Stimulated activated naive CD8-positive, alpha-beta T cell treated with anti-CD3 and anti-CD28 coated beads, Interleukin-15, Interleukin-2, amounts not matched to agents 100 ng/mL and 50 ng/mL, for 24 hours (primary cell): ENCODE results near the gene LORICRIN.

Source experiments
- H3K27ac Mint-ChIP-seq: one replicate; pipeline ENCODE4 v1.8.0; 2021; ENCODE audit warnings: mild to moderate bottlenecking, mixed read lengths
- H3K27me3 Mint-ChIP-seq: one replicate; pipeline ENCODE4 v1.8.0; 2021; ENCODE audit warnings: mixed read lengths
- H3K36me3 Mint-ChIP-seq: one replicate; pipeline ENCODE4 v1.8.0; 2021; ENCODE audit warnings: low read depth, mixed read lengths
- H3K4me1 Mint-ChIP-seq: one replicate; pipeline ENCODE4 v1.8.0; 2021; ENCODE audit warnings: low read depth, mixed read lengths
- H3K4me3 Mint-ChIP-seq: one replicate; pipeline ENCODE4 v1.8.0; 2021; ENCODE audit warnings: mild to moderate bottlenecking, mixed read lengths
- H3K9me3 Mint-ChIP-seq: one replicate; pipeline ENCODE4 v1.8.0; 2021; ENCODE audit warnings: mixed read lengths

Gene LORICRIN

DNA sequence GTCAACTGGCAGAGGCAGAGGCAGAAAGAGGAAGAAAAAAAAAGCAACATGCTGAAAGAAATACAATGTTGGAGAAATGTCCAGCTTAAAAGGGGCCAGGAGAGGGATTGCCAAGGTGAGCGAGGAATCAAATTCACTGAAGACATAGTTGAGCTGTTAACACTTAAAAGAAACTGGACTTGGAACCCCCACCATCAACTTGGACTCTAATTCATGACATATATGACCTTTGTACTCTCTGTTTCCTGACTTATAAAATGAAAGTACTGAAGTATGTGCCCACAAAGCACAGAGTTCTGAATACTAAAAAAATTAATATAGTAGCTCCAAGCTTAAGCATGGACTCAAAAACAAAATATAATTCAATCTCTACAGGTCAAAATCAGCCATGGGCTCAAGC is 26.0 kb upstream of the LORICRIN start:
- H3K27ac Mint-ChIP-seq: no peak overlapping the region
- no peak overlapping the region for H3K4me3 Mint-ChIP-seq
- H3K36me3 Mint-ChIP-seq: no peaks in the 10 kb centered on the region
- H3K9me3 Mint-ChIP-seq: no peaks in the 10 kb centered on the region
- peaks cover 20% of the 10 kb centered on the region for H3K27me3 Mint-ChIP-seq
- H3K4me1 Mint-ChIP-seq: no peaks in the 10 kb centered on the region

DNA sequence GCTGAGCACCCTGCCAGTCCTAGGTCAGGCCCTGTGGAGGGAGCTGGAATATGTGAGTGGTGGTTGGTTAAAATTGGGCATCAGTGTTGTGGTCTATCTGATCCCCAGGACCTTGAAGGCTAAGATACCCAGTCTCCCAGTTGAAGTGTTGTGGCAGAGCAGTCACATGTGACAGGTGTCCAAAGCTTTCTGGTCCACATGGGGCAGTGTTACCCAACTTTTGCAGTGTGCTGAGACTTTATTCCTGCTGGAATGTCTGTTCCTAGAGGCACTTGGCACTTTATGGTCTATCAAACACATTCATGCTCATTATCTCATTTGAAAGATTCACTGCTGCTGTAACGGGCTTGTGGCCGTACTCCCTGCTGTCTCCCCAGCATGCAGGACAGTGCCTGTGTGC is 21.0 kb upstream of the LORICRIN start:
- no peak overlapping the region for H3K27ac Mint-ChIP-seq
- no peak overlapping the region for H3K4me3 Mint-ChIP-seq
- H3K4me1 Mint-ChIP-seq: no peaks in the 10 kb centered on the region
- peaks cover 21% of the 10 kb centered on the region for H3K27me3 Mint-ChIP-seq
- H3K36me3 Mint-ChIP-seq: no peaks in the 10 kb centered on the region
- H3K9me3 Mint-ChIP-seq: no peaks in the 10 kb centered on the region

DNA sequence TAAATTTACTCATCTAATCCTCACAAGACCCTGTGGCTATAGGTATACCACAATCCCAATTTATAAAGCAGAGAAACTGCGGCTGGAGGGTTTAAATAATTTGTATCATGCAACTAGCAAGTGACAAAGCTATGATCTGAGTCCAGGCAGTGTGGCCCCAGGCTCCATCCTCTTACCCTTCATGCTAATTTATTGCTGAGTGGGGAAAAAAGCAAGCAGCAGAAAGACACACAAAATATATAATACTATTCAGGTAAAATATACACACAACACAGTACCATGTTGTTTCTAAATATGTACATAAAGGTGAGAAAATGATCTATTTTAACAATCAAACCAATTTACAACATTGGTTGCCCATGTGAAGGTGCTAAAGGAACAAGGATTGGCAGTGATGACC is 17.3 kb upstream of the LORICRIN start:
- no peak overlapping the region for H3K4me3 Mint-ChIP-seq
- H3K9me3 Mint-ChIP-seq: peaks cover 6% of the 10 kb centered on the region
- H3K27ac Mint-ChIP-seq: no peak overlapping the region
- H3K27me3 Mint-ChIP-seq: peaks cover 13% of the 10 kb centered on the region
- no peaks in the 10 kb centered on the region for H3K4me1 Mint-ChIP-seq
- no peaks in the 10 kb centered on the region for H3K36me3 Mint-ChIP-seq

DNA sequence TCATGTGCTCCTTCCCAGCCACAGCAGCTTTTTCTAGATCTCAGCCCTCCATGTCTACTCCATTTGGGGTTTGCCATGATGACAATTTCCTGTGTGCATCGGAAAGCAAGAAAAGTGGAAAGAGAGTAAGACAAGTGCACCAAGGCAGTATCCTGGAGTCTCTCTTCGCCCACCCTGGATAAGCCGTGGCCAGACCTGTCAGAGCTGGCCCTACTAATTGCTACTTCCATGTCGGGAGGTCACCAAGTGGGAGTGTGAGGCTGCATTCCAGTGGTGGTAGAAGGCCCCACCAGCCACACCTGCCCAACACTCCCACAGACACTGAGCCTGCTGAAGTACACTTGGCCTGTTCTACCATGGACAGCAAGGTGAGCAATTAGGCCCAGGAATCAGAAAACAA is 14.0 kb upstream of the LORICRIN start:
- Mint-ChIP-seq H3K9me3 (peaks cover 6% of the 10 kb centered on the region), H3K27ac (no peak overlapping the region), H3K36me3 (no peaks in the 10 kb centered on the region), H3K4me1 (no peaks in the 10 kb centered on the region), H3K4me3 (no peak overlapping the region), H3K27me3 (peaks cover 14% of the 10 kb centered on the region)

DNA sequence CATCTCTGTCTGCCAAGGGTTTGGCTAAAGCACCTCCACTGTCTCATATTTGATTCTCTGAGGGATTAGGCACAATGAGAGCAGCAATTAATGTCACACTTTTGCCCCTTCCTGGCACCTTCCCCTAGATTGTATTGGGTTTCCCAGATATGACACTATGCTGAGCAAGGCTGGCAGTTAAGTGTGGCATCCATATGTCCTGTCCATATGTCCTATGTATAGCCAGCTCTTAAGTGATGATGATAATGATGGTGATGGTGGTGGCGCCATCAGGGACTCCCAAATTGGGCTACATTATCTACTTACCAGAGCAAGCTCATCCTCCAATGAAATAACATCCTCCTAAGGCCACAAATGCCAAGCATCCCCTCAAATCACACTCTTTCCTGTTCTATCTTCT is 13.5 kb upstream of the LORICRIN start:
- Mint-ChIP-seq H3K4me3 (no peak overlapping the region), H3K9me3 (peaks cover 6% of the 10 kb centered on the region), H3K36me3 (no peaks in the 10 kb centered on the region), H3K4me1 (no peaks in the 10 kb centered on the region), H3K27me3 (peaks cover 18% of the 10 kb centered on the region), H3K27ac (no peak overlapping the region)

GRCh38 chr1:153246825-153247224 is 12.7 kb upstream of the LORICRIN start:
- H3K36me3 Mint-ChIP-seq: no peaks in the 10 kb centered on the region
- H3K27me3 Mint-ChIP-seq: peaks cover 24% of the 10 kb centered on the region
- peaks cover 6% of the 10 kb centered on the region for H3K9me3 Mint-ChIP-seq
- no peak overlapping the region for H3K27ac Mint-ChIP-seq
- no peak overlapping the region for H3K4me3 Mint-ChIP-seq
- H3K4me1 Mint-ChIP-seq: no peaks in the 10 kb centered on the region

- H3K27ac Mint-ChIP-seq: no peak overlapping the region
- peaks cover 6% of the 10 kb centered on the region for H3K9me3 Mint-ChIP-seq
- H3K4me1 Mint-ChIP-seq: no peaks in the 10 kb centered on the region
- no peaks in the 10 kb centered on the region for H3K36me3 Mint-ChIP-seq
- H3K4me3 Mint-ChIP-seq: no peak overlapping the region
- H3K27me3 Mint-ChIP-seq: peaks cover 32% of the 10 kb centered on the region
Observed at GRCh38 chr1:153248176-153248879, 11.2 kb upstream of the LORICRIN start.

GRCh38 chr1:153250166-153250565 is 9.3 kb upstream of the LORICRIN start:
- H3K4me1 Mint-ChIP-seq: no peaks in the 10 kb centered on the region
- no peaks in the 10 kb centered on the region for H3K9me3 Mint-ChIP-seq
- H3K27me3 Mint-ChIP-seq: peaks cover 32% of the 10 kb centered on the region
- H3K4me3 Mint-ChIP-seq: no peak overlapping the region
- no peak overlapping the region for H3K27ac Mint-ChIP-seq
- H3K36me3 Mint-ChIP-seq: no peaks in the 10 kb centered on the region

DNA sequence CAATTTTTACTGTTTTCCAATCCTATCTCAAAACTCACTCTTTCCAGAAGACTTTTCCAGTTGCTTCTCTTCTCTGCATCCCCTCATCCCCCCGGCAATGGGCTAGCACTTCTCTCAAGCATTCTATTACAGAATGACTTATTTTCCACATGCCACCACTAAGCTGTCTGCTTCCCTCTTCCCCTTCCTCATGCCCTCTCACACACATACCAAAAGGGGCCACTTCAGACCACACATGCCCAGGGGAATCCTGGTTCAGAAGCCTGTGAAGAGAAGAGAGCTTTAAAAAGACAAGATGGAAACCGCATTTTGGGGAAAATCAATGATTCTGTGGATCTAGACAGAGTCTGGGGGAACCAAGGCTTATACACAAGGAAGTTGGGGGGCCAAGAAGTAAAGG is 8.4 kb upstream of the LORICRIN start:
- H3K4me1 Mint-ChIP-seq: no peaks in the 10 kb centered on the region
- peaks cover 32% of the 10 kb centered on the region for H3K27me3 Mint-ChIP-seq
- H3K4me3 Mint-ChIP-seq: no peak overlapping the region
- H3K36me3 Mint-ChIP-seq: no peaks in the 10 kb centered on the region
- no peak overlapping the region for H3K27ac Mint-ChIP-seq
- no peaks in the 10 kb centered on the region for H3K9me3 Mint-ChIP-seq

DNA sequence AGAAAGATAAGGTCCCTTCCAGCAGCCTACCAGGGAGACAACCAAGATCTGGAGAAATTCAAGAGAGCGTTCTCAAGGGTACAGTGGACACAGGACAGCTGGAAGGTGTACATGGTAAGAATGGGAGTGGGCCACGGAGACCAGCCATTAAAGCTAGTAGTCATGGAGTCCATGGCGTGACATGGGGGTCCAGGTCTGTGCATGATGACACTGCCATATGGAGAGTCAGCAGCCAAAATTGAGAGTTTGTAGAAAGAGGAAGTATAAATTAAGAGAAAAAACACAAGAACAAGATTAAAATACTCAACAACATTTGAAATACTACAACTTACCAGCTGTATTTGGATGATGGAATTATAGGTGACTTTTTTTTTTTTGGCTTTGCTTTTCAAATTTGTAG is 7.9 kb upstream of the LORICRIN start:
- H3K4me1 Mint-ChIP-seq: no peaks in the 10 kb centered on the region

GRCh38 chr1:153251988-153252387 is 7.5 kb upstream of the LORICRIN start:
- Mint-ChIP-seq H3K4me3 (no peak overlapping the region), H3K27ac (no peak overlapping the region), H3K4me1 (no peaks in the 10 kb centered on the region), H3K27me3 (peaks cover 31% of the 10 kb centered on the region), H3K36me3 (no peaks in the 10 kb centered on the region), H3K9me3 (no peaks in the 10 kb centered on the region)

More for the DNA sequence above, 7.9 kb upstream of the LORICRIN start:
- no peak overlapping the region for H3K27ac Mint-ChIP-seq
- peaks cover 32% of the 10 kb centered on the region for H3K27me3 Mint-ChIP-seq
- H3K9me3 Mint-ChIP-seq: no peaks in the 10 kb centered on the region
- no peaks in the 10 kb centered on the region for H3K36me3 Mint-ChIP-seq
- H3K4me3 Mint-ChIP-seq: no peak overlapping the region

DNA sequence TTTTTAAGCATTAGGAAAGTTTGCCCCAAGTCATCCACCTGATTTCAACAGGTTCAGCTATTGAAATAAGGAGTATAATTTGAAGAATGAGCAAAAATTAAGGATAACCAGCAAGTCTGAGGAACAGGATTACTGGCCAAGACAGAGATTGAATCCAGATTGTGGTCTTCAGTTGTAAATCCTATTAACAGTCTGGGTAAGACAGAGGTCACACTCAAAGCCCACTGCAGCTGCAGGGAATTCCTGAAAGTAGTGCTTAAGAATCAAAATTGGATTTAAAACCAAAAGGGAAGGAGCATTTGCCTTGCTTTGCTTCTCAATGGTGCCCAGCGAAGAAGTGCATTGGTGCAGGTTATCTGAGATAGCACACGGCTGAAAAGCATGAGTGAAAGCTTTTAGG is 6.4 kb upstream of the LORICRIN start:
- Mint-ChIP-seq H3K4me3 (no peak overlapping the region), H3K27me3 (peaks cover 27% of the 10 kb centered on the region), H3K36me3 (no peaks in the 10 kb centered on the region), H3K27ac (no peak overlapping the region), H3K4me1 (no peaks in the 10 kb centered on the region), H3K9me3 (no peaks in the 10 kb centered on the region)

DNA sequence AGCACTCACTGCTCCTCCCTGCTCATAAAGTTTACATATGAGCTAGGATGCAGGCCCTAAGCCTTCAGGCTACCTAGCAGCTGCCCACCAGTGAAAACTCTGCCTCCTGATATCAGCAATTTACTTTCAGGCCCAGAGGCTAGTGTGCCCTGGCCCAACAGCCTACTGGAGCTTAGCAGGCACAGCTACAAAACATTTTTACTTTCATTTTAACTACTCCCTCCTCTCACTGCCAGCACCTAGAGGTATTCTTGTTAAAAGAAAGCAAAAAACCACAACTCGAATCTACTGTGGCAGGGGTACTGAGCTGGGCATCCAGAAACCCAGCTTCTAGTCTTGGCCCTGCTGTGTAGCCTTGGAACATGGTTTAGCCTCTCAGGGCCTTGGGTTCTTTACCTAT is 5.8 kb upstream of the LORICRIN start:
- no peak overlapping the region for H3K4me3 Mint-ChIP-seq
- H3K27ac Mint-ChIP-seq: no peak overlapping the region
- no peaks in the 10 kb centered on the region for H3K36me3 Mint-ChIP-seq
- no peaks in the 10 kb centered on the region for H3K4me1 Mint-ChIP-seq
- H3K27me3 Mint-ChIP-seq: peaks cover 30% of the 10 kb centered on the region
- no peaks in the 10 kb centered on the region for H3K9me3 Mint-ChIP-seq

- no peaks in the 10 kb centered on the region for H3K36me3 Mint-ChIP-seq
- H3K9me3 Mint-ChIP-seq: no peaks in the 10 kb centered on the region
- peaks cover 64% of the 10 kb centered on the region for H3K27me3 Mint-ChIP-seq
- peak overlapping the region; percentile 37 for H3K4me3 Mint-ChIP-seq
- peak overlapping the region; percentile 43 for H3K27ac Mint-ChIP-seq
- H3K4me1 Mint-ChIP-seq: peaks cover 28% of the 10 kb centered on the region
Observed at GRCh38 chr1:153260585-153261280, 1.2 kb downstream of the LORICRIN start.

- Mint-ChIP-seq H3K9me3 (no peaks in the 10 kb centered on the region), H3K4me1 (peaks cover 28% of the 10 kb centered on the region), H3K27me3 (peaks cover 70% of the 10 kb centered on the region), H3K27ac (no peak overlapping the region), H3K4me3 (peak overlapping the region; percentile 69), H3K36me3 (no peaks in the 10 kb centered on the region)
Observed at GRCh38 chr1:153261281-153262069, 2.0 kb downstream of the LORICRIN start.
